K562 (cell line): ENCODE results near the gene RREB1. TPM values are rescaled to one million over a fixed set of nuclear protein-coding genes. Genes with fewer than 3 reads are reported as not detected.

Experiments
- ATAC-seq: fragments of 200-7000 bp; cut with Tn5 transposase; 3 replicates; pipeline ENCODE4 v1.9.1; 2020; ENCODE audit warnings: moderate library complexity
- BruUV-seq: library from RNA; stranded (reverse); fragments of 400-500 nt; replicated peaks from 2 replicates; lab custom pipeline; 2021; lab: Mats Ljungman, UMichigan
- CTCF ChIA-PET: fragments of 300-600 bp; formaldehyde crosslinking; extraction: SDS; loops from one replicate; lab custom pipeline; 2021; ENCODE audit warnings: low intra/inter-chr PET ratio; lab: Yijun Ruan, JAX
- POLR2A ChIA-PET: fragments of 300-600, 350-650 bp; sonication (Branson Sonifier 250); formaldehyde crosslinking; extraction: SDS; loops from one replicate; lab custom pipeline; 2021; ENCODE audit warnings: antibody characterized with exemption, inconsistent platforms; lab: Yijun Ruan, JAX
- DNase-seq, 4 experiments: peaks; one replicate each; pipeline versions ENCODE4 v3.0.0 to v3.0.0-alpha.2; 2011 to 2018; ENCODE audit warnings: low spot score in 3 of 4, mixed read lengths in 3 of 4; ENCODE audit errors: extremely low read depth in 1 of 4
- FAIRE-seq: peaks from 2 replicates; lab custom pipeline; 2011; peaks lifted over from hg19 to GRCh38; lab: Jason Lieb, UNC
- H2AFZ ChIP-seq: 2 replicates; pipeline ENCODE4 v1.6.0; 2011; ENCODE audit warnings: low read depth, low read length, control low read depth, inconsistent platforms
- H3K27ac ChIP-seq: fragments of 200-600 bp; 3 replicates; pipeline ENCODE4 v1.8.0; 2011; ENCODE audit warnings: low read depth, mild to moderate bottlenecking, control low read depth, inconsistent platforms, low read length, moderate library complexity, mixed read lengths; ENCODE audit errors: extremely low read depth
- H3K27me3 ChIP-seq, 2 experiments: fragments of 300-600 bp in 1 of 2; 2 replicates in 1 of 2; 3 replicates in 1 of 2; pipeline versions ENCODE4 v1.6.0 to v1.8.0; 2011; ENCODE audit warnings: inconsistent platforms in 2 of 2, low read length in 2 of 2, mild to moderate bottlenecking in 1 of 2, mixed read lengths in 1 of 2, moderate library complexity in 1 of 2; ENCODE audit not compliant: control insufficient read depth in 2 of 2, insufficient read depth in 2 of 2
- H3K36me3 ChIP-seq: fragments of 300-600 bp; 3 replicates; pipeline ENCODE4 v1.8.0; 2011; ENCODE audit warnings: mild to moderate bottlenecking, low read length, inconsistent platforms; ENCODE audit not compliant: control insufficient read depth, insufficient read depth
- H3K4me1 ChIP-seq, 2 experiments: fragments of 200-600 bp in 1 of 2; replicated peaks in 1 of 2; 2 replicates in 1 of 2; 3 replicates in 1 of 2; pipeline versions ENCODE4 v1.5.1 to v1.8.0; 2011; ENCODE audit warnings: inconsistent platforms in 2 of 2, low read length in 2 of 2, mild to moderate bottlenecking in 1 of 2, mixed read lengths in 1 of 2, moderate library complexity in 1 of 2; ENCODE audit not compliant: control insufficient read depth in 2 of 2, insufficient read depth in 2 of 2
- H3K4me2 ChIP-seq: 2 replicates; pipeline ENCODE4 v1.6.1; 2011; ENCODE audit warnings: low read length, control low read depth, inconsistent platforms, mixed read lengths; ENCODE audit not compliant: insufficient read depth
- H3K4me3 ChIP-seq: fragments of 200-600 bp; sonication (generic), shearing (Covaris generic); 2 replicates; pipeline ENCODE4 v1.5.1; 2016; ENCODE audit warnings: control low read depth, inconsistent platforms
- H3K79me2 ChIP-seq: fragments of 200-600 bp; 3 replicates; pipeline ENCODE4 v1.8.0; 2011; ENCODE audit warnings: low read length, inconsistent platforms; ENCODE audit not compliant: control insufficient read depth, insufficient read depth
- H3K9ac ChIP-seq, 2 experiments: 2 replicates each; pipeline versions ENCODE4 v1.6.0 to v1.6.1; 2011; ENCODE audit warnings: low read depth in 2 of 2, low read length in 2 of 2, control low read depth in 1 of 2, inconsistent platforms in 1 of 2, mild to moderate bottlenecking in 1 of 2, mixed read lengths in 1 of 2; ENCODE audit not compliant: insufficient read depth in 1 of 2
- H3K9me1 ChIP-seq: one replicate; pipeline ENCODE4 v1.6.0; 2011; ENCODE audit warnings: inconsistent platforms, mild to moderate bottlenecking, low read length, moderate library complexity; ENCODE audit not compliant: control insufficient read depth, insufficient read depth
- H3K9me3 ChIP-seq: replicated peaks from 2 replicates; pipeline ENCODE4 v1.5.1; 2011; ENCODE audit warnings: low read depth, low read length, inconsistent platforms; ENCODE audit not compliant: control insufficient read depth, insufficient read depth
- H4K20me1 ChIP-seq: replicated peaks from 2 replicates; pipeline ENCODE4 v1.6.1; 2011; ENCODE audit warnings: low read length, inconsistent platforms, mixed read lengths; ENCODE audit not compliant: control insufficient read depth, insufficient read depth
- BACH1 ChIP-seq: fragments of 200-800 bp; sonication (Bioruptor generic); IDR thresholded peaks from 2 replicates; pipeline ENCODE4 v1.6.1; 2016; ENCODE audit warnings: missing genetic modification characterization, missing compliant biosample characterization
- CHCHD3 ChIP-seq: fragments of 250-450 bp; sonication (Bioruptor Pico); IDR thresholded peaks from 2 replicates; pipeline ENCODE4 v2.1.2; 2022; ENCODE audit warnings: mild to moderate bottlenecking
- CHD2 ChIP-seq: IDR thresholded peaks from 2 replicates; pipeline ENCODE4 v1.6.1; 2011; ENCODE audit warnings: low read depth, low read length
- CTBP1 ChIP-seq: fragments of 450-650 bp; IDR thresholded peaks from 2 replicates; pipeline ENCODE4 v1.6.1; 2016; ENCODE audit warnings: borderline replicate concordance
- ETV1 ChIP-seq: fragments of 450-650 bp; conservative IDR thresholded peaks from 2 replicates; pipeline ENCODE4 v1.6.1; 2016; ENCODE audit warnings: missing genetic modification characterization, control low read depth, low read depth, missing compliant biosample characterization
- HMBOX1 ChIP-seq: sonication (generic); IDR thresholded peaks from 2 replicates; pipeline ENCODE4 v1.6.1; 2016
- JUND ChIP-seq, 2 experiments: IDR thresholded peaks; 2 replicates in 1 of 2; 3 replicates in 1 of 2; pipeline ENCODE4 v1.6.1; 2011; ENCODE audit warnings: borderline replicate concordance in 2 of 2, low read depth in 2 of 2, low read length in 2 of 2, improper control_type of control experiment in 1 of 2, missing biosample characterization in 1 of 2, missing genetic modification characterization in 1 of 2, missing genetic modification reagents in 1 of 2
- KDM1A ChIP-seq, 2 experiments: fragments of 450-650 bp; IDR thresholded peaks; 2 replicates each; pipeline ENCODE4 v1.6.1; 2016; ENCODE audit warnings: mild to moderate bottlenecking in 2 of 2
- KDM5B ChIP-seq: fragments of 200-600 bp; sonication (generic); IDR thresholded peaks from 2 replicates; pipeline ENCODE4 v1.6.1; 2012; ENCODE audit warnings: low read depth, mild to moderate bottlenecking, moderate library complexity, low read length, control low read depth, inconsistent platforms; ENCODE audit not compliant: insufficient replicate concordance
- LEF1 ChIP-seq: fragments of 450-650 bp; IDR thresholded peaks from 2 replicates; pipeline ENCODE4 v1.6.1; 2016; ENCODE audit warnings: mild to moderate bottlenecking
- NCOR1 ChIP-seq: fragments of 450-650 bp; IDR thresholded peaks from 2 replicates; pipeline ENCODE4 v1.6.1; 2016; ENCODE audit warnings: mild to moderate bottlenecking, moderate library complexity
- VEZF1 ChIP-seq: fragments of 200-800 bp; sonication (Bioruptor generic); IDR thresholded peaks from 2 replicates; pipeline ENCODE4 v1.6.1; 2017; ENCODE audit warnings: missing genetic modification characterization, missing compliant biosample characterization
- ZBTB7A ChIP-seq: IDR thresholded peaks from 2 replicates; pipeline ENCODE4 v1.6.1; 2011; ENCODE audit warnings: low read depth, mild to moderate bottlenecking, low read length, moderate library complexity, borderline replicate concordance; ENCODE audit not compliant: control insufficient read depth
- WGBS: fragments of 100-300 bp; shearing (Covaris generic); methylation state at CpG from one replicate; pipeline ENCODE4 v1.1.6; 2016; ENCODE audit warnings: low coverage, mixed read lengths; ENCODE audit not compliant: insufficient coverage; ENCODE audit errors: missing lambda C conversion rate; 5-methylcytosine and 5-hydroxymethylcytosine counted together
- in situ Hi-C: fragments of 300-500 bp; cut with MboI; formaldehyde crosslinking; loops from 4 replicates; pipeline ENCODE4 v1.15.0; 2018; ENCODE audit warnings: inconsistent platforms, mixed read lengths
- intact Hi-C: fragments of 100-400 bp; cut with micrococcal nuclease; formaldehyde crosslinking; loops from 2 replicates; pipeline ENCODE4 v1.14.2; 2022
- polyA plus RNA-seq, 8 experiments: library from polyadenylated mRNA; depleted of rRNA in 4 of 8; stranded (reverse) in 5 of 8; unstranded in 3 of 8; fragments of >200 nt; fragmentation: Nextera tagmentation in 2 of 8; fragmentation: Illumina TruSeq in 1 of 8; extraction: Ambion mirVana in 2 of 8; extraction: Trizol in 1 of 8; gene quantifications; 2 replicates each; pipeline versions ENCODE4 v1.2.1 to v1.2.3, GENCODE V29; 2011 to 2014; ENCODE audit warnings: inconsistent platforms in 1 of 8, missing spikeins in 1 of 8
- total RNA-seq, 7 experiments: library from RNA; depleted of rRNA in 6 of 7; stranded (reverse); fragments of >200 nt in 6 of 7; fragmentation: Illumina TruSeq in 2 of 7; extraction: Trizol in 2 of 7; gene quantifications; 2 replicates each; pipeline versions ENCODE4 v1.2.1 to v1.2.3, GENCODE V29; 2011 to 2021; ENCODE audit warnings: low replicate concordance in 1 of 7
- TF ChIP-seq, protein P1 (sequence below): fragments of 450-650 bp; IDR thresholded peaks from 2 replicates; pipeline ENCODE4 v1.6.1; 2014; ENCODE audit warnings: low read depth, mild to moderate bottlenecking, moderate library complexity, borderline replicate concordance
- TF ChIP-seq, protein P2 (sequence below): fragments of 450-650 bp; conservative IDR thresholded peaks from 2 replicates; pipeline ENCODE4 v1.6.1; 2016; ENCODE audit warnings: missing genetic modification characterization, low read depth, mild to moderate bottlenecking, control low read depth, missing compliant biosample characterization

The RREB1 gene
- total and polyA plus RNA-seq, 9 of the 15 experiments (the other 6 are each of a cell fraction or from before 2014, with no cell fraction given): 3.3 to 64.2 (median 19.3) TPM

DNA sequence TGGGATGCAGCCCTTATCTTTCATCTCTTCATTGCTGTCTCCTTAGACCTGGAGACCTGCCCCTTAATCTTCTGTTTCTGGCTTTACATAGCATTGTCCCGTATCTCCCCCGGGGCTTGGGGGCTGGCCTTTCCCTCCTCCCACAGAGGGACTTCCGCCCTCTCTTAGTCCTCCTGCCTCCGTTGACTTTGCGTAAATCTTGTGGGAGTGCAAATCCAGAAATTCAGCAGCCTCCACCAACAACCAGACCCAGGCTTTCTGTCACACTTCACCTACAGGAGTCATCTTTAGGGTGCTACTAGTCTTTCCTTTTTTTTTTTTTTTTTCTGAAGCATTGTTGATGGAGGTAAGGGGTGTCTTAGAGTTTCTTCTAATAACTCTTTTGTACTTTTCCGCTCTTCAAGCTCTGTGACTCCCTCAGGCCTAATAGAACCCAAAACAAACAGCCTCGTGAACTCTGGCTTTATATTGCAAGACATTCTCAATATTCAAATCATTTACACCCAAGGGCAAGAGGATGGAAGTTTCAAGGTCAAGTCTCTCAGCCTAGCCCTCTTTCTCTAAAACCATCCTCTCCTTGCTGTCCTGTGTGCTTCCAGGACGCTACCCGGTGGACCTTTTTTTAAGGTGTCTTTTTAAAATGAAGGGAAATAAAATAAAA lies 66.2 kb downstream of the RREB1 start:
- POLR2A ChIA-PET: interaction anchor here (0.6 to 1.7 kb wide), 3 partner anchors 9 to 302 kb away, joined by 3 read pairs; no protein-coding TSS in a partner anchor
- TF ChIP-seq NCOR1 (0 out of 2 replicates have a peak, but pooled peaks have one; percentile 37), CHCHD3 (CRISPR knock-in tag) (no peak), HMBOX1 (peak; percentile 49; the same call in 1 of the 2 replicates), JUND (IDR thresholded peaks at IDR 0.05; ENCODE audit: borderline replicate concordance, low read depth, low read length) (peak; percentile 58), JUND (tag; IDR thresholded peaks at IDR 0.05; ENCODE audit: borderline replicate concordance, low read depth, low read length) (peak; percentile 52; the same call in 1 of the 3 replicates), KDM1A (IDR thresholded peaks at IDR 0.05) (peak in 1 of 2 experiments; percentile 55; a peak in 3 of 4 replicates), LEF1 (peak; percentile 56; the same call in 1 of the 2 replicates), CTBP1 (peak; percentile 82; the same call in 1 of the 2 replicates), ETV1 (tag) (peak; percentile 83), CHD2 (no peak), VEZF1 (peak; percentile 87), ZBTB7A (peak; percentile 89), BACH1 (tag) (peak; percentile 31; the same call in 1 of the 2 replicates), KDM5B (peak; percentile 37)
- TF ChIP-seq, protein P1, sequence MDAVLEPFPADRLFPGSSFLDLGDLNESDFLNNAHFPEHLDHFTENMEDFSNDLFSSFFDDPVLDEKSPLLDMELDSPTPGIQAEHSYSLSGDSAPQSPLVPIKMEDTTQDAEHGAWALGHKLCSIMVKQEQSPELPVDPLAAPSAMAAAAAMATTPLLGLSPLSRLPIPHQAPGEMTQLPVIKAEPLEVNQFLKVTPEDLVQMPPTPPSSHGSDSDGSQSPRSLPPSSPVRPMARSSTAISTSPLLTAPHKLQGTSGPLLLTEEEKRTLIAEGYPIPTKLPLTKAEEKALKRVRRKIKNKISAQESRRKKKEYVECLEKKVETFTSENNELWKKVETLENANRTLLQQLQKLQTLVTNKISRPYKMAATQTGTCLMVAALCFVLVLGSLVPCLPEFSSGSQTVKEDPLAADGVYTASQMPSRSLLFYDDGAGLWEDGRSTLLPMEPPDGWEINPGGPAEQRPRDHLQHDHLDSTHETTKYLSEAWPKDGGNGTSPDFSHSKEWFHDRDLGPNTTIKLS: 0 out of 2 replicates have a peak, but pooled peaks have one; percentile 15
- TF ChIP-seq, protein P2, sequence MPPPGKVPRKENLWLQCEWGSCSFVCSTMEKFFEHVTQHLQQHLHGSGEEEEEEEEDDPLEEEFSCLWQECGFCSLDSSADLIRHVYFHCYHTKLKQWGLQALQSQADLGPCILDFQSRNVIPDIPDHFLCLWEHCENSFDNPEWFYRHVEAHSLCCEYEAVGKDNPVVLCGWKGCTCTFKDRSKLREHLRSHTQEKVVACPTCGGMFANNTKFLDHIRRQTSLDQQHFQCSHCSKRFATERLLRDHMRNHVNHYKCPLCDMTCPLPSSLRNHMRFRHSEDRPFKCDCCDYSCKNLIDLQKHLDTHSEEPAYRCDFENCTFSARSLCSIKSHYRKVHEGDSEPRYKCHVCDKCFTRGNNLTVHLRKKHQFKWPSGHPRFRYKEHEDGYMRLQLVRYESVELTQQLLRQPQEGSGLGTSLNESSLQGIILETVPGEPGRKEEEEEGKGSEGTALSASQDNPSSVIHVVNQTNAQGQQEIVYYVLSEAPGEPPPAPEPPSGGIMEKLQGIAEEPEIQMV (tag): no peak

More for the DNA sequence above, 66.2 kb downstream of the RREB1 start:
- ATAC-seq (peak; percentile 86), DNase-seq (peak; percentile 74 to 93 (median 83)), FAIRE-seq (peak; percentile 88)
- Histone ChIP-seq H4K20me1 (no peaks in the 10 kb centered on the region), H3K9me3 (no peaks in the 10 kb centered on the region), H3K27me3 (no peaks in the 10 kb centered on the region; a peak in 1 of 5 replicates), H3K4me3 (peak overlapping the region; percentile 12), H3K4me2 (peak overlapping the region; percentile 52), H3K9ac (peak overlapping the region; percentile 48 to 85; a peak in 3 of 4 replicates), H3K27ac (peak overlapping the region; percentile 78), H3K36me3 (peaks cover 38% of the 10 kb centered on the region), H3K79me2 (peaks cover 95% of the 10 kb centered on the region), H2AFZ (peak overlapping the region; percentile 1; the same call in 1 of the 2 replicates), H3K9me1 (no peaks in the 10 kb centered on the region), H3K4me1 (peaks cover 58 to 64% of the 10 kb centered on the region in 2 experiments)
- in situ Hi-C loops: no loop called here
- CTCF ChIA-PET: no interaction called here
- intact Hi-C loops: no loop called here
- TSS peak; percentile 39 for BruUV-seq
- 8% methylated on average over 9 of the region's 9 CpGs for WGBS
